Measurements from ENCODE around the gene UHRF1.

DNA sequence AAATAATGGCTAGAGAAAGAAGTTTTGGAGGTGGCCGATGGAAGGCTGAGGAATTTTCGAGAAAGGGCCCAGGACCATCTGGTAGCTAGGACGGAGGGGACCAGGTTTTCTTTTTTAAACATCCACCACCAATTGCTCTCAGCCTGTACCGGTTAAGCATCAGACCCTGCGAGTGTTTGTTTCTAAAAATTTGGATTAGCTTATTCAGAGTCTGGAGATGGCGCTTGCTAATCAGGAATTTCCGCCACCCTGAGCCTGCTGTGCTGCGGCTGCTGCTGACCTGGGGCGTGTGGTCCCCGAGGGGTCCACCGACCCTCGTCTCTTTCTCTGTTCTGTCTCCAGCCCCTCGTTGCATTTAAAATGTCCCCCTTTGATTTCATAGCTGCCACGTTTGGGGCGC is 2.0 kb downstream of the UHRF1 start:
- no peak for TF ChIP-seq CTCF (IDR thresholded peaks at IDR 0.05; ENCODE audit: low read depth, low read length, poor library complexity, severe bottlenecking)
- no peak for TF ChIP-seq EZH2phosphoT487 (IDR thresholded peaks at IDR 0.05; ENCODE audit: borderline replicate concordance, low read length)
